HEK293 (cell line): ENCODE measurements around the gene AGMO.

Experiments used
- CTCF ChIA-PET: fragments of 350-600 bp; formaldehyde crosslinking; extraction: SDS; loops from one replicate; lab custom pipeline; 2021; ENCODE audit warnings: antibody characterized with exemption; lab: Yijun Ruan, JAX
- POLR2A ChIA-PET: fragments of 300-600 bp; formaldehyde crosslinking; extraction: SDS; loops from one replicate; lab custom pipeline; 2020; ENCODE audit warnings: antibody characterized with exemption, inconsistent platforms; lab: Yijun Ruan, JAX
- H3K27ac ChIP-seq: fragments of 200-500 bp; sonication (Bioruptor generic); 2 replicates; pipeline ENCODE4 v1.5.1; 2014; ENCODE audit warnings: low read depth, low read length, control low read depth, inconsistent platforms; ENCODE audit errors: extremely low read depth
- H3K36me3 ChIP-seq, 2 experiments: fragments of 200-500 bp in 1 of 2; sonication (Bioruptor generic) in 1 of 2; 1 replicate in 1 of 2; 2 replicates in 1 of 2; pipeline ENCODE4 v1.5.1; 2014 to 2017; ENCODE audit warnings: inconsistent platforms in 2 of 2, low read length in 2 of 2; ENCODE audit not compliant: control insufficient read depth in 2 of 2, insufficient read depth in 1 of 2
- H3K4me1 ChIP-seq: fragments of 200-500 bp; sonication (Bioruptor generic); 2 replicates; pipeline ENCODE4 v1.5.1; 2014; ENCODE audit warnings: mild to moderate bottlenecking, low read length, inconsistent platforms; ENCODE audit not compliant: control insufficient read depth, insufficient read depth
- H3K4me3 ChIP-seq: 2 replicates; pipeline ENCODE4 v1.5.1; 2011; ENCODE audit warnings: low read depth, mild to moderate bottlenecking, control low read depth, low read length, moderate library complexity
- H3K9me3 ChIP-seq: fragments of 200-500 bp; sonication (Bioruptor generic); 2 replicates; pipeline ENCODE4 v1.5.1; 2014; ENCODE audit warnings: low read depth, low read length, inconsistent platforms; ENCODE audit not compliant: control insufficient read depth, insufficient read depth
- BCL6B ChIP-seq: fragments of 450-650 bp; formaldehyde crosslinking; IDR thresholded peaks from 2 replicates; pipeline ENCODE4 v1.5.1; 2017; ENCODE audit warnings: missing biosample characterization, missing genetic modification characterization
- CTCF ChIP-seq: fragments of 450-650 bp; formaldehyde crosslinking; IDR thresholded peaks from 2 replicates; pipeline ENCODE4 v1.5.1; 2016; ENCODE audit warnings: missing biosample characterization, missing genetic modification characterization
- HOXD13 ChIP-seq: sonication (generic); formaldehyde crosslinking; IDR thresholded peaks from 2 replicates; pipeline ENCODE4 v1.8.0; 2022; ENCODE audit warnings: missing genetic modification reagents, borderline replicate concordance
- INSM2 ChIP-seq: fragments of 450-650 bp; formaldehyde crosslinking; IDR thresholded peaks from 2 replicates; pipeline ENCODE4 v1.5.1; 2016; ENCODE audit warnings: missing biosample characterization, missing genetic modification characterization
- KLF10 ChIP-seq: fragments of 450-650 bp; IDR thresholded peaks from 2 replicates; pipeline ENCODE4 v1.5.1; 2018; ENCODE audit warnings: missing biosample characterization, mild to moderate bottlenecking, missing genetic modification characterization
- KLF16 ChIP-seq: fragments of 450-650 bp; formaldehyde crosslinking; IDR thresholded peaks from 2 replicates; pipeline ENCODE4 v1.5.1; 2017; ENCODE audit warnings: missing biosample characterization, missing genetic modification characterization
- KLF8 ChIP-seq: fragments of 450-650 bp; formaldehyde crosslinking; IDR thresholded peaks from 2 replicates; pipeline ENCODE4 v1.5.1; 2016; ENCODE audit warnings: missing biosample characterization, missing genetic modification characterization
- TCF7L2 ChIP-seq: IDR thresholded peaks from 2 replicates; pipeline ENCODE4 v1.6.1; 2011; ENCODE audit warnings: low read depth, mild to moderate bottlenecking, inconsistent platforms, low read length, moderate library complexity, borderline replicate concordance
- ZBTB20 ChIP-seq: fragments of 450-650 bp; formaldehyde crosslinking; IDR thresholded peaks from 2 replicates; pipeline ENCODE4 v1.5.1; 2016; ENCODE audit warnings: missing biosample characterization, missing genetic modification characterization
- ZBTB21 ChIP-seq: fragments of 450-650 bp; formaldehyde crosslinking; IDR thresholded peaks from 2 replicates; pipeline ENCODE4 v1.5.1; 2017; ENCODE audit warnings: missing biosample characterization, missing genetic modification characterization
- ZEB2 ChIP-seq: fragments of 450-650 bp; formaldehyde crosslinking; IDR thresholded peaks from 2 replicates; pipeline ENCODE4 v1.5.1; 2016; ENCODE audit warnings: missing biosample characterization, missing genetic modification characterization
- ZFP37 ChIP-seq: fragments of 450-650 bp; formaldehyde crosslinking; IDR thresholded peaks from 2 replicates; pipeline ENCODE4 v1.5.1; 2016; ENCODE audit warnings: missing biosample characterization, missing genetic modification characterization
- ZNF214 ChIP-seq: fragments of 450-650 bp; formaldehyde crosslinking; IDR thresholded peaks from 2 replicates; pipeline ENCODE4 v1.5.1; 2017; ENCODE audit warnings: missing biosample characterization, mild to moderate bottlenecking, missing genetic modification characterization, borderline replicate concordance
- ZNF26 ChIP-seq: fragments of 450-650 bp; formaldehyde crosslinking; IDR thresholded peaks from 2 replicates; pipeline ENCODE4 v1.5.1; 2016; ENCODE audit warnings: missing biosample characterization, missing genetic modification characterization
- ZNF362 ChIP-seq: fragments of 450-650 bp; formaldehyde crosslinking; IDR thresholded peaks from 2 replicates; pipeline ENCODE4 v1.5.1; 2016; ENCODE audit warnings: missing biosample characterization, missing genetic modification characterization
- ZNF366 ChIP-seq: fragments of 450-650 bp; formaldehyde crosslinking; conservative IDR thresholded peaks from 2 replicates; pipeline ENCODE4 v1.5.1; 2016; ENCODE audit warnings: missing biosample characterization, missing genetic modification characterization
- ZNF48 ChIP-seq: fragments of 450-650 bp; formaldehyde crosslinking; IDR thresholded peaks from 2 replicates; pipeline ENCODE4 v1.5.1; 2016; ENCODE audit warnings: missing biosample characterization, missing genetic modification characterization
- ZNF488 ChIP-seq: fragments of 450-650 bp; formaldehyde crosslinking; IDR thresholded peaks from 2 replicates; pipeline ENCODE4 v1.5.1; 2016; ENCODE audit warnings: missing biosample characterization, missing genetic modification characterization
- ZNF510 ChIP-seq: fragments of 450-650 bp; formaldehyde crosslinking; IDR thresholded peaks from 2 replicates; pipeline ENCODE4 v1.5.1; 2018; ENCODE audit warnings: mild to moderate bottlenecking, missing genetic modification characterization, missing biosample characterization; ENCODE audit not compliant: insufficient replicate concordance
- ZNF580 ChIP-seq: fragments of 450-650 bp; formaldehyde crosslinking; IDR thresholded peaks from 2 replicates; pipeline ENCODE4 v1.5.1; 2016; ENCODE audit warnings: missing biosample characterization, missing genetic modification characterization
- ZNF660 ChIP-seq: fragments of 450-650 bp; IDR thresholded peaks from 2 replicates; pipeline ENCODE4 v1.5.1; 2018; ENCODE audit warnings: missing biosample characterization, mild to moderate bottlenecking, missing genetic modification characterization
- ZNF707 ChIP-seq: fragments of 450-650 bp; formaldehyde crosslinking; IDR thresholded peaks from 2 replicates; pipeline ENCODE4 v1.5.1; 2016; ENCODE audit warnings: missing biosample characterization, missing genetic modification characterization
- ZNF747 ChIP-seq: fragments of 450-650 bp; formaldehyde crosslinking; IDR thresholded peaks from 2 replicates; pipeline ENCODE4 v1.5.1; 2016; ENCODE audit warnings: missing biosample characterization, missing genetic modification characterization
- ZNF768 ChIP-seq: fragments of 450-650 bp; formaldehyde crosslinking; IDR thresholded peaks from 2 replicates; pipeline ENCODE4 v1.5.1; 2018; ENCODE audit warnings: missing biosample characterization, mild to moderate bottlenecking, missing genetic modification characterization
- ZNF777 ChIP-seq: fragments of 450-650 bp; formaldehyde crosslinking; IDR thresholded peaks from 2 replicates; pipeline ENCODE4 v1.5.1; 2017; ENCODE audit warnings: missing biosample characterization, missing genetic modification characterization, borderline replicate concordance

Gene AGMO

GRCh38 chr7:15580604-15581351 is 19.0 kb upstream of the AGMO start:
- H3K9me3 ChIP-seq, result no peaks in the 10 kb centered on the region
- no peak overlapping the region for H3K4me3 ChIP-seq
- no peak overlapping the region for H3K27ac ChIP-seq
- no peaks in the 10 kb centered on the region for H3K4me1 ChIP-seq
- no peaks in the 10 kb centered on the region for H3K36me3 ChIP-seq
- no peak for TF ChIP-seq ZNF488 (tag by site-specific recombination)
- TF ChIP-seq ZNF510 (tag by site-specific recombination), result no peak
- TF ChIP-seq ZBTB20 (tag by site-specific recombination), result no peak
- no peak for TF ChIP-seq INSM2 (tag by site-specific recombination)
- no peak for TF ChIP-seq CTCF (tag by site-specific recombination)
- TF ChIP-seq ZNF580 (tag by site-specific recombination), result no peak
- no peak for TF ChIP-seq ZFP37 (tag by site-specific recombination)
- no peak for TF ChIP-seq ZNF214 (tag by site-specific recombination)
- TF ChIP-seq ZNF768 (tag by site-specific recombination), result no peak
- TF ChIP-seq ZBTB21, result no peak
- TF ChIP-seq BCL6B (tag by site-specific recombination), result no peak
- no peak for TF ChIP-seq HOXD13 (CRISPR knock-in tag)
- TF ChIP-seq ZNF48, result no peak
- no peak for TF ChIP-seq ZNF362
- CTCF ChIA-PET, result interaction anchor here (0.6 kb wide), 2 partner anchors 118 to 855 kb away, joined by 3 to 4 read pairs; no protein-coding TSS in a partner anchor
- POLR2A ChIA-PET, result no interaction called here

GRCh38 chr7:15577600-15577999 is 15.8 kb upstream of the AGMO start:
- Histone ChIP-seq H3K4me3 (no peak overlapping the region), H3K36me3 (no peaks in the 10 kb centered on the region), H3K9me3 (no peaks in the 10 kb centered on the region), H3K4me1 (no peaks in the 10 kb centered on the region), H3K27ac (no peak overlapping the region)
- ChIA-PET CTCF (interaction anchor here (0.6 to 1.5 kb wide), 2 partner anchors 143 to 371 kb away, joined by 3 to 4 read pairs; no protein-coding TSS in a partner anchor), POLR2A (no interaction called here)
- TF ChIP-seq KLF10 (tag by site-specific recombination) (no peak), ZNF26 (tag by site-specific recombination) (no peak), KLF8 (tag by site-specific recombination) (no peak), ZNF366 (no peak), KLF16 (tag by site-specific recombination) (no peak), ZNF747 (tag by site-specific recombination) (no peak), ZNF777 (tag by site-specific recombination) (no peak), INSM2 (tag by site-specific recombination) (no peak), TCF7L2 (no peak), ZNF660 (no peak), ZEB2 (tag by site-specific recombination) (no peak), ZNF707 (tag by site-specific recombination) (no peak)
